NCI-H1105 treated with DMSO at 0.1 percent for 48 hours (cell line): ENCODE data around the gene NGEF.

Experiments used
- DNase-seq: peaks from one replicate; lab custom pipeline; 2025; lab: John Stamatoyannopoulos, UW

The NGEF gene

DNA sequence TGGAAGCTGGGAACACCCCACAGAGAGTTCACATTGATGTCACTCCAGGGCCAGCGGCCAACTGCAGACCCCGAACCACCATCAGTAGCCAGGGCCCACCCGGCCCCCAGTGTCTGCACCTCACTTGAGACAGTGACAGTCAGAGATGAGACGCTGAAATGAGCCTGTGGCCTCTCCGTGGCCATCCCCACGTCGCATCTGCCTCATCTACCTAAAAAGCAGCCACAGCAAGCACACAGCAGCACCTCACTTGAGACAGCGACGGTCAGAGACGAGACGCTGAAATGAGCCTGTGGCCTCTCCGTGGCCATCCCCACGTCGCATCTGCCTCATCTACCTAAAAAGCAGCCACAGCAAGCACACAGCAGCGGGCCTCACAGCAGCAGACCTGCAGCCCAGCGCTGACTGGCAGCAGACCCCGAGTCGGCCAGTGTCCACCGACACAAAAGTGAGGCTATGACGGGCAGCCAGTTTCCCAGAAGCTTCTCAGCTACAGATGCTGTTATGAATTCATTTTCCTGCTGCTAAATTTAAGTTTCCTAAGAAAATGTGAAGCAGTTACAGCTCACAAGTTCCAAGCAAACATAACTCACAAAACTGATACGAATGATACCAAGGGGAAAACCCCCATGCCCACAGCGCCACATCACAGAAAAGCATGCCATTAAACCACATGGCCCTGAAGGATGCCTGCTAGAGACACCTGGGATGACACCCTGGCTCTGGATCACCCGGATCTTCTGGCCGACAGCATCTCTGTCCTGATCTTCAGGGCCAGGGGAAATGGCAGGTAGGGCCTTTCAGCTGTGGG lies 115.3 kb downstream of the NGEF start:
- DNase-seq: no peak

DNA sequence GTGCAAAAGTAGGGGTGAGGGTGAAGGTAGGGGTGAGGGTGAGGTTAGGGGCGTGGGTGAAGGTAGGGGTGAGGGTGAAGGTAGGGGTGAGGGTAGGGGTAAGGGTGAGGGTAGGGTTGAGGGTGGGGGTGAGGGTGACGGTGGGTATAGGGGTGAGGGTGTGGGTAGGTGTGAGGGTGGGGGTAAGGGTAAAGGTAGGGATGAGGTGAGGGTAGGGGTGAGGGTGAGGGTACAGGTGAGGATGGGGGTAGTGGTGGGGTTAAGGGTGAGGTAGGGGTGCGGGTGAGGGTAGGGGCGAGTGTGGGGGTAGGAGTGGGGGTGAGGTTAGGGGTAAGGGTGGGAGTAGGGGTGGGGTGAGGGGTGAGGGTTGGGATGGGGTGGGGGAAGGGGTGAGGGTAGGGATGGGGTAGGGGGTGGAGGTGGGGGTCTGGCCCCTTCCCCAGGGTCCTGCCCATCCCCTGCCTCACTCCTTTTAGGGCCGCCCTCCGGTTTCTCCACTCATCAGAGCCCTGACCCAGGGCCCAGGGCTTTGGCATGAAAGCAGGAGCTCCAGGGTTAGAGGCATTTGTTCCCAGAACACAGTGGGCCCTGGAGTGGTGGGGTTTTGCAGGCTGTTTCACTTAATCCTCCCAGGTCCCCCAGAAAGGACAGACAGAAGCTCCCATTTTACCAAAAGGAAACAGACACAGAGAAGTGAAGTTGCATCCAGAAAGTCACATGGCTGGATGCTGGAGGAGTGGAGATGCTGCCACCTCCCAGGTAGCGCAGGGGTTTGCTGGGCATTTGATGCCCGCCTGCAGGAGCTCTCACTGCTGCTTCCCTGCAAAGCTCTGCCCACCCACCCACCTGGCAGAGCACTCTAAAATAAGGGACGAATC lies 116.1 kb downstream of the NGEF start:
- DNase-seq: no peak

DNA sequence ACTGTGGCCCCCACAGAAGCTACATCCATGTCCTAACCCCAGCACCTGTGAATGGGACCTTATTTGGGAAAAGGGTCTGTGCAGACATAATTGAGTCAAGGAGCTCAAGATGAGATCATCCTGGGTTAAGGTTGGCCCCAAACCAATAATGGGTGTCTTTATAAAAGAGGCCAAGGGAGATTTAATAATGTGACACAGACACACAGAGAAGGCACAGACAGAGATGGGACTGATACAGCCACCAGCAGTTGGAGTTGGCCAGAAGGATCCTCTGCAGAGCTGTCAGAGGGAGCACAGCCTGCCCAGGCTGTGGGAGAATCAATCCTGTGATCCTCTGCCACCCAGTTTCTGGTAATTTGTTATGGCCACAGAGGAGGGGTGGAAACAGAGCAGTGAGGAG lies 116.9 kb downstream of the NGEF start:
- no peak for DNase-seq

DNA sequence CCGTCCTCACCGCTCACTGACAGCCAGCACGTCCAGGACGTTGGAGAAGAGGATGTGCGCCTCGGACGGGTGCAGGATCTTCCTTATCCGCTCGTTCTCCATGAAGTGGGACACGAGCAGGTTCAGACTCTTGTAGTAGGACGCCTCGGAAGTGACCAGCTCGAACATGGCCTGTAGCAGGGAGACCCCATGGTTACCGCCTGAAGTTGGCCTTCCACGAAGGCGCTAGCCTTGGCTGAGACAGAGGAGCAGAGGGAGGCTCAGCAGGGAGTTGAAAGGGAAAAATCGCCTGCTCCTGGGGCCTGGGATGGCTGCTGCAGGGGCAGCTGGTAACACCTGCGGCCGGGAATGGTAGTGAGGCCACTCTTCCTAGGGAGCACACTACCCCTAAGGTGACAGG lies 118.3 kb downstream of the NGEF start:
- no peak for DNase-seq

DNA sequence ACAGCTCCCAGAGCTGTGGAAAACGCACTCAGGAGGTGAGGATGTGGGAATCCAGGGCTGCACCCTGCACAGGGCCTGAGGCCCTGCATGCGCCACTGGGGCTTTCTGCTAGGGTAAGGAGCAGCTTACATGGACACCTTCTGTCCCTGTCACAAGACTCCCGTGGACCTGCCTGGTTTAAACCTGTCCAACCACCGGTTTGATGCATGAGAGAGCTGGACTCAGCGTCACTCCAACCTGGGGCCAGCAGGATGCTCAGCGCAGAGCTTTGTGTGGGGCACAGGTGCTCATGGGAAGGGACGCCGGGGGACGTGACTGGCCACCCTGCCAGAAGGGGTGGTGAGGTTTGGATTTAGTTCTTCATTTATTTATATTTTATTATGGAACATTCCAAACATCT lies 118.8 kb downstream of the NGEF start:
- no peak for DNase-seq

DNA sequence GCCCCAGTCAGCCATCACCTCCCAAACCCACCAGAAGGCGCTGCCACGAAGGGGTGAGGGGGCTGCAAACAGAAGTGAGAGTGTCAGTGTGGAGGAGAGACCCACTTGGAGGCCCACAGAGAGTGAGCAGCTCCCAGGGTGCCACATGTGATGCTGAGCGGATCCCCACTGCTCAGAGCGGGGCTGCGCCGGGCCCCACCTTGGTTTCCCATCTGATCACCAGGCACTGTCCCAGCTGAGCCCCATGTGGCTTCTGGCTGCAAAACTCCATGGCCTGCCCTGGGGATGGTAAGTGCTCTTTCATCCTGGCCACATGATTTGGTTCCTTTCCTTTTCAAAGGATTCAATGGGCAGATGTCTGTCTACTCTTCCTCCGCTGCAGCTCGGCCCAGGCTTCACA lies 119.2 kb downstream of the NGEF start:
- DNase-seq: no peak

DNA sequence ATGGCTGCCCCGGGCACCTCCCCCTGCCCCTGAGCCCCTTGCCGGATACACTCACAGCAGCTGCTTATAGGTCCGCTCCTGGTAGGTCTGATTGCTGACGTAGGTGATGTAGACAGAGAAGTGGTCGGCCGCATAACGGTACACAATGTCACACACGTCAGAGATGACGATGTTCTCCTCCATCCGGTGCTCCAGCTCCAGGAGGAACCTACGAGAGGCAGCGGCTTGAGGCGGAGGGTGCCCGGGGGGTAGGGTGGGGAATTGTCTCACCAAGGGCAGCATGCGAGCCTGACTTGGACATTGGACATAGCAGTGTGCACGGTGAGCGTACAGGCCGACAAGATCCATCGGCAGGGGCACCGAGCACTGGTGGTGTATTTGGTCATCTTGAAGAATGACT lies 120.2 kb downstream of the NGEF start:
- no peak for DNase-seq

DNA sequence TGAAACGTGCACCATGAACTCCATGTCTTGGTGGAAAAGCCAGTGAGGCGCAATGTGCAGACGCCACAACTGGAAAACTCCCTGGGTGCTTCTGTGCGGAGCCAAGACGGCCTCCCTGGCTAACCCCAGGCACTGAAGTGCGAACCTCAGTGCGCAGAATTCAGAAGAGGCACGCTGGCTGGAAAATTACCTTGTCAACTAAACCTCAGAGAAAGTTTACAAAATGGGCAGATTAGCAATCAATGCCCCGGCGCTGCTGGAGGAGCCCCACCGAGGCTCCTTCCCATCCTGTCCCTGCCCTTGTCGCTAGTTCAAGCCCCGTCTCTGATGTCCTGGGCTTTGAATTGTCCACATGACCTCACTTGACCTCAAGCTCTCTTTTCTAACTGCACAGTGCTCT lies 120.8 kb downstream of the NGEF start:
- DNase-seq: no peak

DNA sequence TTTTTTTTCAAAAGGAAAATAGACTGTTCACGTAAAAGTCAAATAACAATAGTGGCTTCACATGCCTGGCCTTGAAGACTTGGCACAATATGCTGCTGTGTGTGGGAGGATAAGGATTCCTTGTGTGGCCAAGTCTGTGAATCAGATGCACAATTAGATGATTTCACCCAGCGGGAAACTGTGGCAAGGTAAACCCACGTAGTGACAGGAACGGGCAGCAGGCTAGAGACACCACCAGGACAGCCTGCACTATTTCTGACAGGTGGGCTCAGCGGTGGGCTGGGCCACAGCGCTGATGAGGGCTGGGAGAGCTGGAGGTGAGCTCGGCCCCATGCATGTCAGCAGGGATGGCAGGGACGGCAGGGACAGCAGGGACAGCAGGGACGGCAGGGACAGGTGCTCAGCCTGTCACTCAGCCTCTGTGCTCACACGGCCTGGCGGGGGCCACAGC lies 121.4 kb downstream of the NGEF start:
- DNase-seq: no peak

DNA sequence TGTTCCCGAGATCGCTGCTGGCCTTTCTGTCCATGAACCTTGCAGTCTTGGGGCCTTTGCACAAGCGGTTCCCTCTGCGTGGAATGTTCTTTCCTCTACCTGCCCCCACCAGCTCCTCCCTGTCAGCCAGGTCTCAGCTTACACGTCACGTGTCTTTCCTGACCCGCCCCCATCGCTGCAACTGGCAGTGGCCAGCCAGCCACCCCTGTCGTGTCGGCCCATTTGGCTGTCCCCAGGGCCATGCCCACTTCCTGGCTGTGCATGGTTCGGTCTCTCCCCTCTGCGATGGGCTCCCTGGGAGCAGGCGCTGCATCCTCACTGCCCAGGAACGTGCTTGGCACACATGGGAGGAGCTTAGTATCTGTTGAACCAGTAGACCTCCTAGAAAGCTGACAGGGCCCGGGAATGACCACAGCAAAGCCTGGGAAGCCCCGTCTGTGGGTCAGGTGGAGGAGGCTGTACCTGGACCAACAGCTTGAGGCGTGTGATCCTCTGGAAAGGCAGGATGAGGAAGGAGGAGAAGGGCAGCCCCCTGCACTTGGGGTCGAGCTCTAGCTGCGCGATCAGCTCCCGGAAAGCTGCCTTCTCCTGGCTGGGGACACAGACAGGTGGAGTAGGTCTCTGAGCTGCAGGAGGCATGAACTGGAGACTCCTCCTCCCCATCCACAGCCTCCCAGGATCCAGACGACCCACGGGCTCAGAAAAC lies 122.0 kb downstream of the NGEF start:
- DNase-seq: no peak

DNA sequence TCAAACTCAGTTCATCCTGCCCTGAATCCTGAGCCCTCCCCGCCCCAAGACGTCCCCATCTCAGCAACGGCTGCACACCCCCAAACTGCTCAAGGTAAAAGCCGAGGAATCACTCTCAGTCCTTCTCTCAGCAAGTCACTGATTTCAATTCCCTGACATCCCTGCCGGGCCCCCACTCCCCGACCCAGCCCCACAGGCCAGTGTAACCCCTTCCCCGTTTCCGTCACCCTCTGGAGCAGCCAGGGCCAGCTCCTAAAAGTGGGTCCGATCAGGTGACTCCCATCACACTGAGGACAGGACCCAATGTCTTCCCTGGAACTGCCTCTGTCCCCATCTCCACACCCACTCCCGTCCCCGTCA lies 122.5 kb downstream of the NGEF start:
- DNase-seq: no peak

DNA sequence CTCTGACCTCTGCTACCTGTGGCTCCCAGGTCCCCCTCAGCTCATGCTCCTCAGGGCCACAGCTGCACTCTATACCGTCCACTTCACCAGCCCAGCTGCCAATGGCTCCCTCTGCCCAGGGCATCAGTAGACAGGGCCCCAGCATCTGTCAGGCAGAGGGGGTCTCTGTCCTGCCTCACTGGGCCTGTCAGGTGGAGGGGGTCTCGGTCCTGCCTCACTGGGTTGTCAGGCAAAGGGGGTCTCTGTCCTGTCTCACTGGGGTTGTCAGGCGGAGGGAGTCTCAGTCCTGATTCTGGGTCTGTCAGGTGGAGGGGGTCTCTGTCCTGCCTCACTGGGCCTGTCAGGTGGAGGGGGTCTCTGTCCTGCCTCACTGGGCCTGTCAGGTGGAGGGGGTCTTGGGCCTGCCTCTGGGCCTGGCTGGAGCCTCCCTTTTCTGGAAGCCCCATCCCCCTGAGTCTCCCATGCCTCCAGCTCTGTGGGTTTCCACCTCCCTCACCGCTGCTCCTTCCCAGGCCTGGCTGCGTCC lies 123.1 kb downstream of the NGEF start:
- DNase-seq: no peak

DNA sequence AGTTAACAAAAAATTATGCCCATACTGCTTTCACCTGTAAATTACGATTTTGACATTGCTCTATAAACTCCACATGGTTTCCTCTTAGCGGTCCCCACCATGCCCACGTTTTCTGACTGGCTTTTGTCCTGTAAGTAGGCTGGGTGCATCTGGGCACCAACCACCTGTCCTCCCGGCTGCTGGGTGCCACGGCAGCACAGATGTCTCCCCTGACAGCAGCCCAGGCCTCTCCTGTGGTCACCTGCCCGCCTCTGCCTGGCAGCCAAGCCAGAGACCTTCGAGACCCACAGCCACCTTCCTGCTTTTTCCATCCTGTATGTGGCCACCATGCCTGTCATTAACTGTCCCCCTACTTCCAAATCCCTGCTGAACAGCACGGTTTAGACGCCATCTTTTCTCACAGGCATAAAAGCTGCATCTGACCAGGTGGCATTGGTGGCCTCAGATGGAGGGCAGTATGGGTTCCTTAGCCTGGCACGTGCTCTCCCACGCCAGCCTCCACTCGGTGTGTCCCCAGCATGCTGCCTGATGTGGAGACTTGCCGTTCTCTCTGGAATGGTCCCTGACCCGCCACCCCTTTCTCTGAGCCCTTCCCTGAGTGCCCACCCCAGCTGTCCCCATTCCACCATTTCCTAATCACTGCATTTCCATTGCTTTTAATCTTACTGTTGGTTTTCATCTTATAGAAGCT lies 124.1 kb downstream of the NGEF start:
- DNase-seq: no peak

DNA sequence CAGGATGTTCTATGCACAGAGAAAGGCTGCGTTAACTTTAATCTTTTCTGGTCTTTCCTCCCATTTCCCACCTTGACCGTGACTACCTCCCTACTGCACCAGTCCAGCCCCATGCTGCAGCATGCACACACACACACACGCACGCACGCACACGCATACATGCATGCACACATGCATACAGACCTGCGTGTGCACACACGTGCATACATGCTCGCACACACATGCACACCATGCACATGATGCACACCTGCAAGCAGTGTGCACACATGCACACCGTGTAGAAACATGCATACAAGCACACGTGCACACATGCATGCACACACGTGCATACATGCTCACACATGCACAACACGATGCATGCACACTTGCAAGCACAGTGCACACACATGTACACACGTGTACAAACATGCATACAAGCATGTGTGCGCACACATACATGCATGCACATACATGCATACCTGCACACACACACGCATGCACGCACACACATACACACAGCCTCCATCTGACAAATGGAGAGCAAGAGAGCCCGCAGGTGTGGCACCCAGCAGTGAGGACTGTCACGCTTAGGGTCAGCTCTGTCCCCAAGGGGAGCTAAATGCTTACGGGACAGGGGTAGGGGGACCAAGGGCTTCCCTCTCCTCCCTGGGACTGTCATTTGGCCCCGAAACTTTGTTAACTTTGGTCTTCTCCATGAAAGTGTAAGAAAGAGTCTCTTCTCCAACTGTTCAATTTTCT lies 124.8 kb downstream of the NGEF start:
- no peak for DNase-seq

DNA sequence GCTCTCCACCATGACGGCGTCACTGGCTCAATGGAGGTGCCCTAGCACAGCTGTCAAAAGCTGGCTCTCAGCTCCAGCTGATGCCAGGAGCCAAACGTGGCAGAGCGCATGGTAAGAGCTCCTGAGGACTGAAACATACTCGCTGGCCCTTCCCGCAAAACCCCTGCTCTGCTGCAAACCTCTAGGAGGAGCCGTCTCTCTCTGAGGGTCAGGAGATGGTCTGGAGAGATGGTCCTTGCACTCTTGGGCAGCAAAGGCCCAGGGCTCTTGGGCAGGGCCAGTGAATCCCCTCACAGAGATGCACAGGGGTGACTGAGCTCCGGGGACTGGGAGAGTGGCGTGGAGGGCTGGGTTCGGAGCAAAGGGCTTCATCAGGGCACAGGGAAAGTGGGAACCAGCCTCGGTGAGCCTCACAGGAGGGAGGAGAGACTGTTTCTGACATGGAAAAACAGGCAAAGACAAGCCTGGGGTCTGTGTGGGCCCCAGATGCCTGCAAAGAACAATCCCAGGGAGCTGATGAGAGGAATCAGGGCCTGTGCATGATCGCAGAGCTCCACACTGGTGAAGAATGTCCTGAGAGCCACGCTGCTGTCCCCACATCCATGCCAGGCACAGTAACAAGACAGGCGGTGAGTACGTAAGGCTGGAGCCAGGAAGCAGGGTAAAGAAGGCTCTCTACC lies 125.7 kb downstream of the NGEF start:
- DNase-seq: no peak

DNA sequence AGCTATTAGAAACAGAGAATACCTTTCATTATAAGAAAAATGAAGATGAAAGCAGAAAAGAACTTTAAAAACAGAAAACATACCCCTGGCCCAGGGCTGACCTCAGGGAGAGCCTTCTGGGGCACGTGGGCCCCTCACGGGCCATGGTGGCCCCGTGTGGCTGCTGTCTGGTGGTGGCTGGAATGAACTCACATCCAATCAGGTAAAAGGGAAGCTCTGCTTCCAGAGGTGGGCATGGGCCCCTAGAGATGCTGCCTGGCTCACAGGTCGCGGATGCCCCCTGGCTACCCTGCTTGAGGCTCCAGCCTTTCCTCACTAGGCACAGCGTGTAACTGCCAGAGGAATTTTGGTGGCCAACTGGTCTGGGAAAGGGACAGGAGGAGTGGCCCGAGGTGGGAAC lies 126.4 kb downstream of the NGEF start:
- DNase-seq: no peak

DNA sequence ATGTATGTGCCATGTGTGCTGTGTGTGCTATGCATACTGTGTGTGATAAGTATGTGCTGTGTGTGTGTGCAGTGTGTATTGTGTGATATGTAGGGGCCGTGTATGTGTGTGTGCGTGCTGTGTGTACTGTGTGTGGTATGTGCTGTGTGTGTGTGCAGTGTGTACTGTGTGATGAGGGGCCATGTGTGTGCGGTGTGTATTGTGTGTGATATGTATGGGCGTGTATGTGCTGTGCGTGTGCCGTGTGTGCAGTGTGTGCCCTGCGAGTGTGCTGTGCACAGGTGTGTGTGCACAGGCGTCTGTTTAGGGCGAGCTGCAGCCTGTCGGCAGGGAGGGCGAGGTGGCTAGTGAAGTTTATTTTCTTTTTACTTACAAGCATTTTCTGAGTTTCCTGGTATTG lies 126.9 kb downstream of the NGEF start:
- no peak for DNase-seq

DNA sequence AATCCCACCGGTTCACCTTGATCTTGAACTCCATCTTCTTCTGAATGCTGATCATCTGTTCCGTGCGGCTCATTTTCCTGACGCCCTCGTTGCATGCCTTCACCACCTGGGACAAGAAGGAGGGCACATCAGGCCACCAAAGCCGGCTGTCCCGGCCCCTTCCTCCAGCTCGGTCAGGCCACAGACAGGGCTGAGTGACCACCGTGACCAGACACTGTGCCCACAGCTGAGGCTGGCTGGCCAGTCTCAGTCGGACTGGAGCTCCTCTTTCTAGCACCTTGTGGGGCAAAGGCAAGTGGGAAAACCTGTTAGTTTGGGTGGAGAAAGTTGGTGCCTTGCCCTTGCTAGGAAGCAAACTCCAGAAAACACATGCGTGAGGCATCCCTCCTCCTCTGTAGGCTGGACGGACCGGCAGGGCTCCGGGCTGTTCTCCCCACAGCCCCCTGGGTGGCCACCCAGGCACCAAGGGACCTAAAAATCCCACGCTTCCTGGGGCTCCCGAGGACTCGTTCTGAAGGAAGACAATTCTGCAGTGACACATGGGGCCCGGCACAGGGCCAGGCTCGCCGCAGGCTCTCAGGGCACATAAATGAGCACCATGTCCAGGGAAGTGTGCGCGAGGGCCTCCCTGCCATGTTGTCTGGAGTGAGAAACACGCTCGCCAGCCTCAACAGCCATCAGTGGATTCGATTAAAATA lies 127.6 kb downstream of the NGEF start:
- no peak for DNase-seq

DNA sequence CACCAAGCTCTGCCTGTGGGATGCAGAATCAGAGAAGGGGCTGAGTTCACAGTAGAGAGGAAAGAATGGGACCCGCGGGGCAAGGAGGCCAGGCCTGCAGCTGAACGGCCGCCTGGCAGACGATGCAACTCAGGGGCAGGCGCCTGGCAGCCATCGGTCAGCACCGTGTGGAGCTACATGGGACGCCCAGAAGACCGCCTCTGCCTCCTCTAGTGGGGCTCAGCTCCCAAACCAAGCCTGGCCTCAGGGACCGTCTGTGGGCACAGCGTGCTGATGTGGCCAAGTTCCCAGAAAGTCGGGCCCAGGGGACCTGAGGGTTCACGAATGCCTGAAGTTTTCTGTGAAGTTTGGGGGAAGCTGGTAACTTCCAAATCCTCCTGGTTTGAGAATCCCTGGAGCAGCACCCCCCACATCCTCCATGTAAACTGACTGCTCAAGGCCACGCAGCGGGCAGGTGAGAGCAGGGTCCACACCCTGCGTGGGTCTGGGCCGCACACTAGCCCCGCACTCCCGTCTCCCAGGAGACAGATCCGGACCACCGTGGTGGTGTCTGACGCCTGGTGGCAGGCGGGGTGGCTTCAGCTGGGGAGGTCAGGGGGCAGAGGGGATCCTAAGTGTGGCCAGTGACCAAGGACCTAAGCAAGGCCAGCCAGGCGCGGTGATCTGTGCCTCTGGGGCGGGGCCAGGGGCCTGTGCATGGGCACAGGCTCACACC lies 128.3 kb downstream of the NGEF start:
- no peak for DNase-seq
